IPS-15b (cell line): ENCODE measurements around the gene CNTN1.

Experiments used
- H3K27me3 ChIP-seq: one replicate; pipeline ENCODE4 v1.6.1; 2013; ENCODE audit warnings: low read length; ENCODE audit not compliant: control insufficient read depth, insufficient read depth
- H3K36me3 ChIP-seq: one replicate; pipeline ENCODE4 v1.6.1; 2013; ENCODE audit warnings: low read length; ENCODE audit not compliant: control insufficient read depth, insufficient read depth
- H3K4me1 ChIP-seq: one replicate; pipeline ENCODE4 v1.6.1; 2013; ENCODE audit warnings: mild to moderate bottlenecking, low read length; ENCODE audit not compliant: control insufficient read depth, insufficient read depth
- H3K4me3 ChIP-seq: one replicate; pipeline ENCODE4 v1.5.1; 2013; ENCODE audit warnings: low read depth, low read length
- H3K9ac ChIP-seq: one replicate; pipeline ENCODE4 v1.6.1; 2013; ENCODE audit warnings: low read depth, mild to moderate bottlenecking, low read length
- H3K9me3 ChIP-seq: one replicate; pipeline ENCODE4 v1.6.1; 2013; ENCODE audit warnings: mild to moderate bottlenecking, low read length; ENCODE audit not compliant: control insufficient read depth, insufficient read depth

The CNTN1 gene

DNA sequence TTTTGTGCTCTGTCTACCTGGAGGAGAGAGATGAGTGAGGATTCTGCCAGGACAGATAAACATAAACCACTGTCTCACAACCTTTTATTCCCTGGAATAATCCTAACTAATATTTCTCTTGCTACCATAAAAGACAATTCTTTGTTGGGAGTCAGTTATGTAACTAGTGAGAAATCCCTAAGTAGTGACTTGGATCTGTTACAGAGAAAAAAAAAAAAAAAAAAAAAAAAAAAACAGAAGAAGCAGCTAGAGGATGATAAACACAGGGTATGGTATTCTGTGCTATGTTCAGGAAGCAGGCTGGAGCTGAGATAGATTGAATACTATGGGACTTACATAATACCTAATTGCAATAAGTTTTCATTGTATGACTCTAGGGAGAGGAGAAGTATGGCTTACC lies 178.7 kb downstream of the CNTN1 start:
- Histone ChIP-seq H3K9ac (no peak overlapping the region), H3K36me3 (no peaks in the 10 kb centered on the region), H3K4me1 (no peaks in the 10 kb centered on the region), H3K4me3 (no peak overlapping the region), H3K27me3 (no peaks in the 10 kb centered on the region), H3K9me3 (no peaks in the 10 kb centered on the region)

DNA sequence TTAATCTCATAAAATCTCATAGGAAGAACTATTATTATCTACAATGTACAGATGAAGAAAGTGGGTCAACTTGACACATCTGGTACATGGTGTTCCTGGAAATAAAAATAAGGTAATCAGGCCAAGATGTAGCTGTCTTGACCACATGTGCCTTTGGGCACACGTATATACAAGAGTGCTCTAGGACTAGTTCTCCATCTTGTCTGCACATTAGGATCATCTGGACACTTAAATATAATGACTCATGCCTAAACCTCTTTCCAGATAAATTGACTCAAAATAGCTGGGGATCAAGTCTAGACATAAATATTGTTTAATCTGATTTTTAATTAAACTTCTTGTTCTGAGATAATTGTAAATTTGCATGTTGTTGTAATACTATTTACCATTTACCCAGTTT lies 182.6 kb downstream of the CNTN1 start:
- no peaks in the 10 kb centered on the region for H3K36me3 ChIP-seq
- no peaks in the 10 kb centered on the region for H3K9me3 ChIP-seq
- H3K9ac ChIP-seq: no peak overlapping the region
- no peaks in the 10 kb centered on the region for H3K4me1 ChIP-seq
- H3K4me3 ChIP-seq: no peak overlapping the region
- H3K27me3 ChIP-seq: no peaks in the 10 kb centered on the region

DNA sequence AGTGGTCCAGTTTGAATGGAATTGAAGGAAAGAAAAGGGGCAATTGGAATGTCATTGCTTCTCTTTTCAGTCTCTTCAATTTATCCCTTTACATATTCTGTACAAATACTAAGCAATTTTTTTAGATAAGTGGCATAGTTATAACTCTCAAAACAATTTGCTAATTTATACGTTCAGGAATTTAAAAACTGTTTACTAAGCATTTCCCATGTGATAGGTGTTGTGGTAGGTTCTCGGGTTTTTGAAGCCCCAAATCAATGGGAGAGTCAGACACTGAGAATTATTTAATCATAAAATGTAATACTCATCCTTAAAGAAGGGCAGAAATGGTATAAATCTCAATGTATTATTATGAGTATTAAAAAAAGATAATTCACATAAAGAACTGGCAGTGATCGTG lies 197.1 kb downstream of the CNTN1 start:
- Histone ChIP-seq H3K9ac (no peak overlapping the region), H3K4me1 (no peaks in the 10 kb centered on the region), H3K36me3 (no peaks in the 10 kb centered on the region), H3K9me3 (no peaks in the 10 kb centered on the region), H3K27me3 (no peaks in the 10 kb centered on the region), H3K4me3 (no peak overlapping the region)

DNA sequence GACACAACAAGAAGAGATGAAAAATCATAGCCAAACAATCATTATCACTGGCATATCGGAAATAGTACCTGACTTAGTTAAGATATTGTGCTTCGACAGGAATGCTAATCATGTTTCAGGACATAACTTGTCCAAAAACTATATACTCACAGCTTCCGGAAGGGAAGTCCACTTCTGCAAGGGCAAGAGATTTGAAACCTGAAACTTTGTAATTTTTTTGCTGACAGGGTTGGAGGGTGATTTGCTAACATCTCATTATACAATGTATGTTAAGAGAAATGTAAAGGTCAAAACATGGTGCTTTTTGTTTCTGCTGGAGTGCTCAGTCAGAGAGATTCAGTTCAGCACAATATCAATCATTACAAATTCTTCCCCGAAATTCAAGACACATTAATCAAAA lies 200.3 kb downstream of the CNTN1 start:
- H3K4me3 ChIP-seq: no peak overlapping the region
- H3K9me3 ChIP-seq: no peaks in the 10 kb centered on the region
- no peaks in the 10 kb centered on the region for H3K4me1 ChIP-seq
- no peaks in the 10 kb centered on the region for H3K27me3 ChIP-seq
- no peak overlapping the region for H3K9ac ChIP-seq
- no peaks in the 10 kb centered on the region for H3K36me3 ChIP-seq

DNA sequence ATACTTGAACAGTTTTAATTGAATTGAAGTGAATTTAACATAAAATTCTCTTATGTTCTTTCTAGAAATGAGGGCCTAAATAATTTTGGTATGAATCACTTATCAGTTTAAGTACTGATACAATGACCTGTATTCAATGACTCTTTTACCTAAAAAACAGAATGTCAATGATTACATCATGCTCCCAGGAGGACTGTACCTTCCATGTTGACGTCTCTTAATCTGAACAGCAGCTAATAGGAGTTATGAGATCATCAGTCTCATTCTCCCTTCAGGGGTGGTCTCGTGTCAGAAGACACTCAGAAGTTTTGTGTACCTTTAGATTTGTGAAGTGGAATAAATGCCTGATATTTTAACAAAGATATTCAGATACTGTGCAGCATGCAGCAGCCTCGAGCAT lies 206.3 kb downstream of the CNTN1 start:
- H3K4me1 ChIP-seq: peaks cover 3% of the 10 kb centered on the region
- H3K4me3 ChIP-seq: no peak overlapping the region
- no peak overlapping the region for H3K9ac ChIP-seq
- H3K9me3 ChIP-seq: no peaks in the 10 kb centered on the region
- no peaks in the 10 kb centered on the region for H3K36me3 ChIP-seq
- H3K27me3 ChIP-seq: no peaks in the 10 kb centered on the region

DNA sequence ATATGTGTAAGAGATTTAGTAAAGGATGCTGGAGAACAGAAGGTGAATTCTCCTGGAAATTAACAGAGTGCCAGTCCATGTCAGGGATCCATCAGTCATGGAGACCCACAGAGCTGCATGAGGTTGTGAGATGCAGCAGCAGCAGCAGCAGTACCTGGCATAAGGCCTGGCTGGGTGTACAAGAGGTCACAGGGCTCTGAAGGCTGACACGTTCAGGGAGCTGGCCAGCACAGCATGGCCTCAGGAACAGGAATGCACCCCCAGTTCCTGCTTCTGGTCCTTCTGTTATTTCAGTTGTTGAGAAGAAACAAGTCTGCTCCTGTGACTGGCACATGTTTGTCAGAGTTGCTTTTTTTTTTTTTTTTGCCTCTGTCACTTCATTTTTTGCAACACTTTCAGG lies 210.8 kb downstream of the CNTN1 start:
- no peak overlapping the region for H3K9ac ChIP-seq
- H3K27me3 ChIP-seq: no peaks in the 10 kb centered on the region
- H3K4me1 ChIP-seq: peaks cover 3% of the 10 kb centered on the region
- no peak overlapping the region for H3K4me3 ChIP-seq
- H3K9me3 ChIP-seq: no peaks in the 10 kb centered on the region
- H3K36me3 ChIP-seq: no peaks in the 10 kb centered on the region

DNA sequence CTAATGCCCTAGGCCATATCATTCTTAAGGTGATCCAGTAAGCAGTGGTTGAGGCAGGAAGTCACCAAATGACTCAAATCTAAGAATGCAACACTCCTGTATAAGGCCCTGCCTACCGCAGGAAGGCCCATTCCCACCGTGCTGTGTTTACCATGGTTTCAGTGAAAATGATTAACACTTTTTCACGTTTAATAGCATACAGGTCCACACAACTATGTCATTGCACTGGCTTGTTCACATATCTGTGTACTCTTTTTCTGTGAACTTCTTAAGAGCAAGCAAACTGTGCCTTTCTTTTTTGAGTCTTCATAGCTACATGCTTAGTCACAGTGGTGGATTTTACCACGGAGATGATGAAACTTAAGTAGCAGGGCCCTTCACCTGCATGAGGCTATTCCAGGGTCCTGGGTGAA lies 214.9 kb downstream of the CNTN1 start:
- no peaks in the 10 kb centered on the region for H3K36me3 ChIP-seq

DNA sequence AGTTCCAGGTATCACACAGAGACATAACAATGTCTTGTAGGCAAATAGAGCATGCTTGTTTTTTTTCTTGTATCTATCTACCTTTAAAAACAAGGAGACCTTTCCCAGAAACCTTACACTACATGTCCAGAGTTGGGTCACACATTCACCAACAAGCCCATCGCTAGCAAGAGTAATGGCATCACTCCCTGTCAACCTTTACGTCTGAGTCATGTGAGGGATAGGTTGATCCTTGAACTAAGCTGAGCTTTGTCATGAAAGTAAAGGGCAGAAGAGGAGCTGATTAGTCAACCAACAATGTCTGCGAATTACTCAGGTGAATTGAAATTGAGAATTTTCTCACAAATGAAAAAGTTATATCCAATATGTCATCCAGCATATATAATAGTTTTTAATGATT lies 219.4 kb downstream of the CNTN1 start:
- no peaks in the 10 kb centered on the region for H3K36me3 ChIP-seq
- H3K9ac ChIP-seq: no peak overlapping the region
- no peaks in the 10 kb centered on the region for H3K27me3 ChIP-seq
- no peaks in the 10 kb centered on the region for H3K4me1 ChIP-seq
- H3K4me3 ChIP-seq: no peak overlapping the region
- no peaks in the 10 kb centered on the region for H3K9me3 ChIP-seq

More for the DNA sequence above, 214.9 kb downstream of the CNTN1 start:
- H3K4me3 ChIP-seq: no peak overlapping the region
- H3K27me3 ChIP-seq: no peaks in the 10 kb centered on the region
- no peaks in the 10 kb centered on the region for H3K9me3 ChIP-seq
- no peak overlapping the region for H3K9ac ChIP-seq
- peaks cover 3% of the 10 kb centered on the region for H3K4me1 ChIP-seq

DNA sequence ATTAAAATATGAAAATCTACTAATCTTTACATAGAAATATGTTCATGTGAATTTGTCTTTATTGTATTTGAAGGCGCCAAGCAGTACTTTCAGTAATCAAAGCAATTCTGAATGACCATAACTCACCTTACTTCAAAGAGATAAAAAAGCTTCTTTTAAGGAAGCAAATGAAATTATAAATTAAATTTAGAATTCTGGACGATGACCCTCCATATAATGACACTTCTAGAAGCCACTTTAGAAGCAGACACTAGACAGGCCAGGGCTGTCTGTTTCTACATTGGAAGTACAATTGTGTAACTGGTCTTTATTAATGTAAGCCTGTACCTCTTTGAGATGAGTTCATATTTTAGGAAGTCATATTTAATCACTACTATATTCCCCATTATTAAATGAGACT lies 222.9 kb downstream of the CNTN1 start:
- Histone ChIP-seq H3K27me3 (no peaks in the 10 kb centered on the region), H3K4me3 (no peak overlapping the region), H3K9ac (no peak overlapping the region), H3K4me1 (no peaks in the 10 kb centered on the region), H3K9me3 (no peaks in the 10 kb centered on the region), H3K36me3 (no peaks in the 10 kb centered on the region)

DNA sequence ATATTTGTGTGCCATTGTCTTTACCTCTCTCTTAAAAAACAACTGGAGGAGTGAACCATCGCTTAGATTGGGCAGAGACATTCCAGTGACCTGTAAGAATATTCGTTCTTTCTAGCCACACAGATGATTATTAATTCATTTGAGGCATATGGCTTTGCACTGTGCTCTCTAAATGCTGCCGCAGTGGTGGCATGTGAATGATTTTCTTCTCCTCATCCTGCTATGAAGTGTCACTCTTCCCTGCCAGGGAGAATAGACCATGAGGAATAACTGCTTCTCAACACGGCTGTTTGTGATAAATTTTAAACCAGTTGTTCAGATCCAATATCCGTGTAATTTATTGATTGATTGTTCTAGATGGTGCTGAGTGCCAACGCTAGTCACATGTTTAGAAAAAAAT lies 225.3 kb downstream of the CNTN1 start:
- Histone ChIP-seq H3K9me3 (no peaks in the 10 kb centered on the region), H3K36me3 (no peaks in the 10 kb centered on the region), H3K27me3 (no peaks in the 10 kb centered on the region), H3K4me3 (no peak overlapping the region), H3K9ac (no peak overlapping the region), H3K4me1 (no peaks in the 10 kb centered on the region)

DNA sequence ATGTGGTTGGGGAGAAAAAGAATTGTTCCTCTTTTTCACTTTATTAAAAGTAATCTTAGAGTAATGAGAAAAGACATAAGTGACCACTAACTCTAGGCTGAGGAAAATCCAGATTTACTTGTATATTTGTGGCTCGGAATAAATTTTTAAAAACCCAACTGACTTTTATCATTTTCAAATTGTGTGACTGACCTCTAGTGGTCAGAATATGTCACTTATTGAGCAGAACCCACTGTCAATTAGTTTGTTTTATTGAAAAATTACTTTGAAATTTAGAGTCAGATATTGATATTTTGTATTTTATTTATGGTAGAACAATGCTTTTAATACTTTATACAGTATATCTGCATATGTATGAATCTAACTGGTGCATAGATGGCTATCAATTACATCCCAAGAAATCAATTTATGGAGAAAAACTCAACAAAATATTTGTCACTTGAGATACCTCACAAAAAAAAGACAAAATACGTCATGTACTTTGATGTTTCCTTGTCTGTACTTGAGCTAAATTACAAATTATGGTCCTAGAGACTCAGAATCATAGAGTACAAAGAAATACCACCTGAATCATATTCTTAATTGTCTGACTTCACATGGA lies 229.4 kb downstream of the CNTN1 start:
- H3K9me3 ChIP-seq: no peaks in the 10 kb centered on the region
- no peaks in the 10 kb centered on the region for H3K27me3 ChIP-seq
- H3K9ac ChIP-seq: no peak overlapping the region
- H3K4me1 ChIP-seq: no peaks in the 10 kb centered on the region
- H3K4me3 ChIP-seq: no peak overlapping the region
- H3K36me3 ChIP-seq: no peaks in the 10 kb centered on the region

DNA sequence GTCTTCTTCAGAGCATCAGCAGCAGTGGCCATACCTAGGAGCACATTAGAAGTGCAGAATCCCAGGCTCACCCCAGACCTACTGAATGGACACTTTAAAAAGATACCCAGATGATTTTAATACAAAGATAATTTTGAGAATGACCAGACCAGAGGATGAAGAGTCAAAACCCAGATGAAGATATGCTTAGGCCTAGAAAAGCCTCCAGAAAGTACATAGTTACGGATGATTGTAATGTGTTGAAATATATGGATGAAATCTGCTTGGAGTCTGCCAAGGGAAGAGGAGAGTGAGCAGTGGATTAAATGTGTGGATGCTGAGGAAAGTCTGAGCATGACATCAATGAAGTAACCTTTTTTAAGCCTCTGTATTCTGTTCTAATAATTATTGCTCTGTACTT lies 245.7 kb downstream of the CNTN1 start:
- no peak overlapping the region for H3K4me3 ChIP-seq
- no peaks in the 10 kb centered on the region for H3K9me3 ChIP-seq
- H3K9ac ChIP-seq: no peak overlapping the region
- no peaks in the 10 kb centered on the region for H3K27me3 ChIP-seq
- H3K4me1 ChIP-seq: no peaks in the 10 kb centered on the region
- no peaks in the 10 kb centered on the region for H3K36me3 ChIP-seq
